HG03342 (cell line): ENCODE results near the gene CLIC4.
"Not testable (repeated sequence)": the region's sequence is repeated elsewhere in the genome, so short reads cannot be mapped to it uniquely, and the experiment has no call there.

Source experiments
- ATAC-seq: cut with Tn5 transposase; IDR thresholded peaks from one replicate; pipeline ENCODE4 v1.9.1; 2021; ENCODE audit warnings: mild to moderate bottlenecking, moderate library complexity; ENCODE audit not compliant: unreplicated experiment

Gene CLIC4

GRCh38 chr1:24872061-24872850 is 127.0 kb downstream of the CLIC4 start:
- ATAC-seq = no peak

- no peak for ATAC-seq
Measured at GRCh38 chr1:24873148-24873547, 127.9 kb downstream of the CLIC4 start.

GRCh38 chr1:24874056-24874455 is 128.8 kb downstream of the CLIC4 start:
- ATAC-seq = no peak

GRCh38 chr1:24874611-24875234 is 129.5 kb downstream of the CLIC4 start:
- ATAC-seq = no peak

GRCh38 chr1:24875257-24875656 is 130.0 kb downstream of the CLIC4 start:
- no peak for ATAC-seq

- no peak for ATAC-seq
Measured at GRCh38 chr1:24875991-24876506, 130.8 kb downstream of the CLIC4 start.

GRCh38 chr1:24878045-24878444 is 132.8 kb downstream of the CLIC4 start:
- ATAC-seq = no peak

GRCh38 chr1:24878775-24879742 is 133.8 kb downstream of the CLIC4 start:
- no peak for ATAC-seq

GRCh38 chr1:24881034-24881433 is 135.8 kb downstream of the CLIC4 start:
- no peak for ATAC-seq

- no peak for ATAC-seq
Measured at GRCh38 chr1:24884751-24885150, 139.5 kb downstream of the CLIC4 start.

GRCh38 chr1:24886241-24886640 is 141.0 kb downstream of the CLIC4 start:
- no peak for ATAC-seq

- no peak for ATAC-seq
Measured at GRCh38 chr1:24888061-24888970, 143.1 kb downstream of the CLIC4 start.

GRCh38 chr1:24888971-24889676 is 143.9 kb downstream of the CLIC4 start:
- no peak for ATAC-seq

GRCh38 chr1:24890887-24891286 is 145.6 kb downstream of the CLIC4 start:
- ATAC-seq = no peak

GRCh38 chr1:24891367-24891766 is 146.1 kb downstream of the CLIC4 start:
- not testable (repeated sequence) for ATAC-seq

GRCh38 chr1:24892188-24893153 is 147.2 kb downstream of the CLIC4 start:
- ATAC-seq = no peak

- no peak for ATAC-seq
Measured at GRCh38 chr1:24893431-24893830, 148.2 kb downstream of the CLIC4 start.
